Skin of body (tissue), 2 donors: ENCODE data around the gene EPSTI1. TPM values are rescaled to one million over a fixed set of nuclear protein-coding genes. Genes with fewer than 3 reads are reported as not detected.
"Not testable (repeated sequence)": the region's sequence is repeated elsewhere in the genome, so short reads cannot be mapped to it uniquely, and the experiment has no call there.

Experiments used
- DNase-seq: peaks from one replicate; lab custom pipeline; 2025; lab: John Stamatoyannopoulos, UW
- total RNA-seq: library from RNA; depleted of rRNA; stranded (reverse); fragments of >200 nt; gene quantifications from one replicate; pipeline ENCODE4 v1.2.3, GENCODE V29; 2014

The EPSTI1 gene
- total RNA-seq, 1 donor from 2014 or later: 3.3 TPM

DNA sequence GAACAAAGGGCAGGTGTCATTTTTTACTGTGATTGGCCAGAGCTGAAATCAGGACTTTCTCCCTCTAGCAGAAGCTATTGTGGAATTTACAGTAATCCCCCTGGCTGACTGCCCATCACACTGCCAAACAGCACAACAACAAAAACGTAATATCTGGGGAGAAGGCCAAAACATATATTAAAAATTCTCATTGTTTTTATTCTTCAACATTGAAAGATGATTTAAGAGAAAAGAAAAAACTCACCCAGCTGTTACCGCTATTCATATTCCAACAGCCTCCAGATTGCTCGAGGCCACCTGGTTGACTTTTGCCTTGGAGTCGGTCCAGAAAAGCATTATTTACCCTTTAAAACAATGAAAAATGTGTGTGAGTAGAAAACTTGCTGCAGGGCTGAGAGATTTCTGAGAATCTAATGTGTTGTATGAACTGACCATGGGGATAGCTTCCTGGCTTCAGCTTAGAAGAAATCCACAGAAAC lies 97.2 kb downstream of the EPSTI1 start:
- peak; percentile 92 for DNase-seq

DNA sequence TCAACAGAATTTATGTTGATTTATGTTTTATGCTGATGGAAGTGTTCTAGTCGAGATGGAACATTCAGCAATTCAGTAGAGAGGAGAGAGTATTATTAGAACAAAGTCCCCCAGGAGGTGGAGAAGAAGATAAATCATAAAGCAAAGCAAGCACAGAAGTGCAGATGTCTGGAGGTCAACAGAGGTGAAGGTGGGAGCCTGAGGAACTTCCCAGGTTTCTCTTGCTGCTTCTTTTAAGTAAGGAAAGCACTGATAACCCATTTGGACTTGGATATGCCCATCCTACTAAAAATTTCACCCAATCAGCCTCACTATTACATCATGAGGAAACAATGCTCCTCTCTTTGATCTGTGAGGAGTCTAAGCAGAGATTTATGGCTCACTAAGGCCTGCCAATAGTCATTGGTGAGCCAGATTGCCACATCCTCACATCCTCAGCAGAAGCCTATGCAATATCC lies 98.8 kb downstream of the EPSTI1 start:
- peak; percentile 83 for DNase-seq

DNA sequence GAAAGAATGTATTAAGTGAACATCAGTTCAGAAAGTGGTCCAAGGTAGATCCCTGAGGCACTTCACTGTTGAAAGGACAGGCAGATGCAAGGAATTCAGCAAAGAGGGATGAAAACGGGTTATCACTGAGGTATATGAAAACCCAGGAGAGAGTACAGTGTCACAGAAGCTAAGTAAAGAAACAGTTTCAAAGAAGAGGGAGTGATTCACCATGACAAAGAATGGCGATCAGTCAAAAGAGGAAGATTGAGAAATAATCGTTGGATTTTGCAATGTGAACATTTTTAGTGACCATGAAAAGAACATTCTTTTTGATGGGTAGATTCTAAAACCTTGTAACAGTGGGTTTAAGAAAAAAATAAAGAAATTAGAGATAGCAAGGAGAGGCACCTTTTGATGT lies 99.3 kb downstream of the EPSTI1 start:
- no peak for DNase-seq

DNA sequence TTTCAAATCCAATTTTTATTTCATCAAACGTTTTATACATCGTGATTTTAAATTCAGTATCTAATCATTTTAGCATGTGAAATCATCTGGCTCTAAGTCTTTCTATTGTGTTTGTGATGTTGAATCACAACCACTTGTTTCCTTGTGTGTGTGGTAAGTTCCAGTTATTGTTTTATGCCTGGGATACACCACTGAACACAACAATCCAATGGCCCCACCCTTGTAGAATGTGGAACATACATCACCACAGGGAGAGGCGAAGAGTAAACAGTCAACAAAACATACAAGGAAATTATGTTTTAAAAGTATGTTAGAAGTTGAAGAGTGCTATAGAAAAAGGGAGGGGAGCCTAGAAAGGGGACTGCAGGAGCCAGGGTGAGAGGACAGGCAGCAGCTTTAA lies 100.5 kb downstream of the EPSTI1 start:
- no peak for DNase-seq

DNA sequence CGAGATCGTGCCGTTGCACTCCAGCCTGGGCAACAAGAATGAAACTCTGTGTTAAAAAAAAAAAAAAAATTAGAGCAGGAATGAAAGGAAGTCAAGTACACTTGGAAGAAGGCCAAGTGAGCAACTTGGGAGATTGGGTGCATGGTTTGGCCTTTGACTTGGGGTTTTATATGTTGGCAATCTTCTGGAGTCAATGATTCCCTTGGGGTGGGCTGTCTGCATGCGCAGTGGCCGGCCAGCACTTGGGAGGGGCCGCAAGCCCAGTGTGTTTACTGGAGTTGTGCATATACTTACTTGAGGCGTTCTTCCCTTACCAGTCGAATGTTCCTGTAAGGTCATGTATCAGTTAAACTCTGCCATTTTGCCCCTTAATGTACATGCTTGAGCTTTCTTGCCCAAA lies 106.7 kb downstream of the EPSTI1 start:
- DNase-seq: no peak

DNA sequence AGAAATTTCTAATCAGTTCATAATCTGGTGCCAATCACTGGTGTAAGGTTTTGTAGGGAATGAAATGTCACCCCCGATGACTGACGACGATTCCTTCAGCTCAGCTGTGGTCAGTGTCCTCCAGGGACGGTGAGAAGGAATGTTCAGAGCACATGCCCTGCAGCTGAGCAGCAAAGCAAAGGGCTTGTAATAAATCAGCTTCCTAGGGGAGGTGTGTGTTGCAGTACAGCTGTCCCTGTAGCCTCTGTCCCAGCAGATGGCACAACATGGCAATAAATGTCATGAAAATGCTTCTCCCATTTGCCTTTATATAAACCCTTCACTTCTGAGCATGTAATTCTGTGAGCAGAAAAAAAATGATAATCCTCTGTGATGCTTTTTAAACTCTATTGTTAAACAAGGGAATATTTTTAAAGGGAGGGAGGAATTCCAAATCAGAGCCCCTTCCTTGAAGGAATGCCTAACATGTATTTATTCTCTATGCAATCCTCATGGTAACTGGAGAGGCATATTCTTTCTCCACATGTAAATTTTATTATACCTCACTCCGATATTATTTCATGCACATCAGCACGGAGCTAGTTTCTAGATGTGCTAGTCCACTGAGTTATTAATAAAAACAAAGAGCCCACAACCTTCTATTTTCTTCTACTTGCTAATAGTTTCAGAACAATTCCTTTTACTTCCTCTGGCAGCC lies 108.1 kb downstream of the EPSTI1 start:
- DNase-seq: peak; percentile 81

DNA sequence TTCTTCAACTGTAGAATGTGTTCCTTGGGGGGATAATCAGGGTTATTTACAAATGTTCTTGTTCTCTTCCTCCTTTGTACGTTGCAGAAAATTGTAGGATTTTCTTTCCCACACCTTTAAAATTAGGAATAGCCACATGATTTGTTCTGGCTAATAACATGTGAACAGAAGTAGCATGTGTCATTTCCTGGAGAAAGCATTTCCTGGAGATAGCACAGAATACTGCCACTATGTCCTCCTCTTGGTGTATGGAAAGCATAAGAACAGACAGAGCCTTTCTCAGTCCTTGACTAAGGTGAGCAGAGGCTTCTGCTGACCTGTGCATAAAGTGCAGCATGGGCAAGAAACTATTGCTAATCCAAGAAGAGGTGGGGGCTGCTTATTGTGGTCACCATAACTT lies 108.9 kb downstream of the EPSTI1 start:
- DNase-seq: peak; percentile 2

DNA sequence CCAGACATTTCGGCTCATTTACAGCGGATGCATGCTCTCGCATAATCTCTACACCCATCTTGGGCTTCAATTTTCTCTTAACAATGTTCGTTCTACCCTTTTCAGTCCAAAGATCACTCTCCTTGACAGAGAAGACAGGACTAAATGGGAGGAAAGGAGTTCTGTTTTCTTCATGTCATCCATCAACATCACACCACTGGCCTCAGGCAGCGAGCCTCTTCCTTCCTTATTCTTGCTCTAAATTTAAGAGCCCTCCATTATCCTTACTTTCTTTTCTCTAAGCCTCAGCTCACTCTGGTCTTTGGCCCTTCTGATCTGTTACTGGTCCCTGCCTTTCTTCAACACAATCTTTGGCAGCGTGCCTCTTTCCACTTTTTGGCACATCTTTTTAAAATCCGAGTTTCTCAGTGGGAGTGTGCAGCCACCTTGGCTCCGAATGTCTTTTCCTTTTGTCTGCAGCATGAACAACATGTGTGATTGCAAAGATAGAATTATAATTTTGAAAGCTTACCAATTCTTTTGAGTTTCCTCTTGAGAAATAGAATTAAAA lies 111.9 kb downstream of the EPSTI1 start:
- peak; percentile 50 for DNase-seq

DNA sequence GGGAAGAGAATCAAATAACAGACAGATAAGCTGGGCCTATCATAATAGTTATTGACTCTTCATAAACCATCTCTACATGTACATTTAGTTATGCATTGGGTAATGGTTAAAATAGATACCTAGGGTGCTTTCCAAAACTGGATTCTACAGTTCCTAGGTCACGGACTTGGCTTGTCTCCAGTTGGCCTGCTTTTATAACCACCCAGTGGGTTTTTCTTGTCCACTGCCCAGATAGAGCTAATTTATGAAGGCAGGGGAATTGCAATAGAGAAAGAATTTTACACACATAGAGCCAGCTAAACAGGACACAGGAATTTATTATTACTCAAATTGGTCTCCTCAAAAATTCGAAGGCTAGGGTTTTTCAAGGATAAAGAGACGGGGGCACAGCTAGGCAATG lies 113.3 kb downstream of the EPSTI1 start:
- DNase-seq: peak; percentile 26

DNA sequence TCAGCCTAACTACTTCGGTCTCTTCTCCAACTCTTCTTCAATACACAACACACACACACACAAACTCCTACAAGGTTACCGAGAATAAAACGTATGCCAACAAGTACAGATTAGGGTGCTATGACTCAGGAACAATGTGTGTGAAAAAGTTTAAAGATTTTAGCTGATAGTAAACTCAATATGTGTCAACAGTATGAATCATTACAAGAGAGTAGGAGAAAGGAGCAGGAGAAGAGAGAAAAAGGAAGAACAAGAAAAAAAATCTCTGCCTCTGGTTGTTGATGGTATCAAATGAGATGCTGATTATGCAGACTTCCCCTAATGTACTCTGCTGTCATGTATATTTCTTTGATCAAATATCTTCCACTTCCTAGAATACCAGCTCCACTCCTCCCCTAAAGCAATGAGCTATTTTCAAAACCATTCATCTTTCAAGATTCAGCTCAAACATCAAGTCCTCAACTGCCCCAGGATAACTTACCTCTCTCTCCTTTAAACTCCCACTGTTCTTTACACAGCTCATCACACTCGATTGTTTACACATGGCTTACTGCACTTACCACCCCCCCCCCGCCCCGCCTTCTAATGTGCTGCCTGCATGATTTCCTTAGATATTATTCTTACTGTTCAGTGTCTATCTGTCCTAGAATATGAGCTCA lies 115.0 kb downstream of the EPSTI1 start:
- DNase-seq: no peak

DNA sequence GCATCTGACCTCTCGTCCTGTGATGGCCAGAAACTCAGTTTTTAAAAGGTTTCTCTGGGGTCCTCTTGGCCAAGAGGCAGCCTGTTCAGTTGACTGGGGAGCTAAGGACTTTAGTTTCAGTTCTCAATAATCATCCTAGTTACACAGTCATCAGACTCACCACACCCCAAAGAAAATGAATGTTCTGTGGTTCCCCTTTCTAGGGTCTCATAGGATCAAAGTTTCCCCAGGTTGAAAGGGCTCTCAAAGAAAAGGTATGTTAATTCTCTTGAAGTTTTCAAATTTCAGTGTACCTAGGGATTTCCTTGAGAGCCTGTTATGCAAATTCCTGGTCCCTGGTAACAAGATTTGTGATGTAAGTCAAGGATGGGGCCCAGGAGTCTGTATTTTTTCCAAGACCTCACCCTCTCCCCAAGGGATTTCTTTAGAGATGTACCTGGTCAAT lies 115.7 kb downstream of the EPSTI1 start:
- no peak for DNase-seq

DNA sequence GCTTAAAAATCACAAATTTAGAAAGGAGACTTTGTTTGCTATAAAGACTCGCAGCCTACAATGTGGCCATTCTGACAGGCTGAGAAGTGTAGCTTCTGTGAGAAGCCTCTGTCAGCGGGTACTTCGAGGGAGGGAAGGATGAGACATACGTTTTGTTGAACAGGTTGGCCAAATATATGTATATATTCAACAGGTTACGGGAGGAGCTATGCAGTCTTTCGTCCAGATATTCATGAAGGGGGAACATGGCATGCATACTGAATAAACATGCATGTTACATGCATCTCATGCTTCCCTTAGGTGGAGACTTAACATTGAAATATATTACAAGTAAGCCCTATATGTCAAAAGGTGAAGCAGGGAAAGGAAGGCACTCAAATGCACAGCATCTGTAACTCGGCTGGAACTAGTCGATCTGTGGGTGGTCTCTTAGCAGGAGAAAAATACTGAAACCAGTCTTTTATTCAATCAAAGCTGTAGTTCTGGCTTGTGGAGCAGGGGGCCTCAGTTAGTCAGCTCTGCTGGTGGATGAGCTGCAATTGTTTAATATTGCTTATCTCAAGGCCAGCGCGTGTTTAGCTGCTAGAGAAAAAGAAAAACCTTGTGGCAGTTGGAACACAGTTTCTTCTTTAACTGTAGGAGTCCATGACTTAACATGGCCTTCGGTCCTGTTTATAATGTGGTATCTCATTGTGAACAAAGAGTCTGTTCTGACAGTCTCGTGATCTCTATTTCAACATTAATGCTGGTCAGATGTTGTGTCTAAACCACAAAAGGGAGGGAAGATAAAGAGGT lies 116.4 kb downstream of the EPSTI1 start:
- DNase-seq: peak; percentile 65

DNA sequence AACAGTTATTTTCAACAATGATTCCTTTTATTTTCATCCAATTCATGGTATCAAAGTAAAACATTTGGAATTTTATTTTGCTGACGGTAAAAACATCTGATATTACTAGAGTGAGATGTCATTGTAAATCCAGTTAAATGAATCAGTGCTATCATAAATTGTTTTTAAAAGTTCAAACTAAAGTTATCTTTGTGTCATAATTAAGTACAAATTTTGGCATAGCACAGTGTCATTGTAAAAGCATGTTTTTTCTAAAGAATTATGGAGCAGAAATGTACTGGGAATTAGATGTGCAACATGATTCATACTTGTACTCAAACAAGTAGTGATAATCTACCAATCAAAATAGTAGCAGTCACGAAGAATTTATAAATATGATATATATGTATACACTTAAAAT lies 117.8 kb downstream of the EPSTI1 start:
- peak; percentile 39 for DNase-seq

DNA sequence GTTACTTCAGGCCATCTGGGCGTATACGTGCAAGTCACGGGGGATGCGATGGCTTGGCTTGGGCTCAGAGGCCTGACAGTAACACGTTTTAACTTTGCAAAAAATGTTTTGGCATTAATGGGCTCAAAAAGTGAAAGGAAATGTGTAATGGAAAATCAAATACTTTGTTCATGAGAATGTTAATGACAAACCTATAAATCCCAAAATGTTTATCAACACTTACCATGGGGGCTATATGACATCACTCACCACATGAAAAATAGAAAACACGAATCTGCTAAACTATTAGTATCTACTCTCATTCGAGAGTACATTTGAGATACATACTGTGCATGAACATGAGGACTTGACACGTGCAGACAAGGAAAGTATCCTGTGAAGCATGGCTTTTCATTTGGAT lies 119.0 kb downstream of the EPSTI1 start:
- peak; percentile 83 for DNase-seq

DNA sequence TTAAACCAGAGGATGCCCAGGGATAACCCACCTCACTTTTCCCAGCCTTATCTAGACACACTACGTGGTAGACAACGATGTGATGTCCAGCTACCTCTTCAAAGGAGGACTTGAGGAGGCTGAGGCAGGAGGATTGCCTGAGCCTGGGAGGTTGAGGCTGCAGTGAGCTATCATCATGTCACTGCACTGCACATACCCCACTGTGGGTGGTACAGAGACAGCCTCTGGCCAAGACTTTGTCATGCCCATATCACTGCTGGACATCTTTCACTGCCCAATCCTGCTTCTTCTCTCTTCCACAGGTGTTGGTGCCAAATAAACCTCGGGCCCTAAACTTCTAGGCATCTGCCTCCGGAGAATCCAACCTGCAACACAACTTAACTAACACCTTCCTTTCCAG lies 124.8 kb downstream of the EPSTI1 start:
- no peak for DNase-seq

DNA sequence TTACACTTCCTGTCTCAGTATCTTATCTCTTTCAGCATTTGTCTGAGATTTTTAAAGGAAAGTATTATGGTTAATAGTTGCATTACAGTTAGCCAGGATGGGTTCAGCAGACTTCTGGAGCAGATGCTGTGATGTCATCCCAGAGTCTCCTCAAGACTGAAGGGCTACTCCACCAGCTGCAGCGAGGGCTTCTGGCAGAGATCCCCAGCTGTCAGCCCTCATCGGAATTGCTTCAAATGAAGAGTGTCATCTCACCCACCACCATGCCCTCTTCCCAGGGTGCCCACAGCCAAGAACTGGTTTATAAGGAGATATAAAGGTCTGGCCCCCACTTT lies 126.3 kb downstream of the EPSTI1 start:
- DNase-seq: no peak

DNA sequence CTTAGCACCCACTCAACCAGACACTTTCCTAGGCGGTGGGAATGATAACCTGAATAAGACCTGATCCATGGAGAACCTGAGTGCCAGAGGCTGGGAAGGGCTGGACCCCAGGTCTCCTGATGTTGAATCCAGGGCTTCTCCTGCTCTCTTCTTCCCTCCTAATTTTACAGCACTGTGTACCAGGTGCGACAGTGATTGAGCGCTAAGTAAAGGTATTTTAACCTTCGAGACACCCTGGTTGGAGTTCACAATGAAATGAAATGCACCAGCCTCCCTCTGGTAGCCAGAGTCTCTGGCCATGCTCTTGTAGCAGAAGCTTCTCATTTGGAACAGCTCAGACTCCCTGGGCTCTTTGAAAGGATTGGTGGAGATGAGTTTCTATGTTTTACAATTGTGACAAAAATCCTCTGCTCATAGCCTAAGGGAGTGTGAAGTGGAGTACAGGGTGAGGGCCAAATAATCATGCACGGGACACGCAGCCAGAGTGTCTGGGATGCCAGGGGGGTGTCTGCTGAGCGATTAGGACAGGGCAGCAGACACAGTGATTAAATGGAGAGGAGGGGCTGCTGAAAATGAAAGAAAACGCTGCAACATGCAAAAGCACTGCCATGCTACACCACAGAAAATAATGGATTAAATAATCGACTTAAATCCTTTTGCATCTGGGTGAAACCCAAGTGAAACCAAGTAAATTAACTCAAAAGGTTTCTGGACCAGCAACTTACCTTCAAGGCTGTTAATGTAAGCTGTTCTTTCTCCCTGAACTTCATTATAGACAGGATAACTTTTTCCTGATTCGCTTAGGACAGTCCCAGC lies 126.9 kb downstream of the EPSTI1 start:
- DNase-seq: no peak

DNA sequence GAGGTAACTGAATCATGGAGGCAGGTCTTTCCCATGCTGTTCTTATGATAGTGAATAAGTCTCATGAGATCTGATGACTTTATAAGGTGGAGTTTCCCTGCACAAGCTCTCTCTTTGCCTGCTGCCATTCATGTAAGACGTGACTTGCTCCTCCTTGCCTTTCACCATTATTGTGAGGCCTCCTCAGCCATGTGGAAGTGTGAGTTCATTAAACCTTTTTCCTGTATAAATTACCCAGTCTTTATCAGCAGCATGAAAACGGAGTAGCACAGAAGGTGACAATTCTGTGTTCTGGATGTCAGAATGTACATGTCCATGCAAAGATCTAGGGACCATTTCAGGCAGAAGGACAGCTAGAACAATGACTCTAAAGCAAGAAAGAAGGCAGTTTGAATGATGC lies 129.7 kb downstream of the EPSTI1 start:
- DNase-seq: not testable (repeated sequence)

DNA sequence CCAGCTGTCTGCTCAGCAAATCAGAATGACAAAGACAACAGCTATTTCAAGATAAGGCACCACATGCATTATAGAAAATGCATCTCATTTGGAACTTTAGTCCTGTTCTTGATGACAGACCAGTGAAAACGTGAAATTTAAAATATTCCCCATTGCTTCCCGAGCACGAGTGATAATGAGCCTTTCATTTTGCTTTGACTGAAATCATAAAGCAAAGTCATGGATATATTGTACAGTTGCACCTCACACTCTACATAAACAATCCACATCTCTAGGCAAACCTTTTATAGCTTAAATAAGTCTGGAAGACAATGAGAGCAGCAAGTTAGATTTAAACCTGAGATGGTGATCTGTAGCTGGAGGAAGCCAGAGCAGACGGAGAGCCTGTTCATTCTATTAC lies 131.6 kb downstream of the EPSTI1 start:
- no peak for DNase-seq

DNA sequence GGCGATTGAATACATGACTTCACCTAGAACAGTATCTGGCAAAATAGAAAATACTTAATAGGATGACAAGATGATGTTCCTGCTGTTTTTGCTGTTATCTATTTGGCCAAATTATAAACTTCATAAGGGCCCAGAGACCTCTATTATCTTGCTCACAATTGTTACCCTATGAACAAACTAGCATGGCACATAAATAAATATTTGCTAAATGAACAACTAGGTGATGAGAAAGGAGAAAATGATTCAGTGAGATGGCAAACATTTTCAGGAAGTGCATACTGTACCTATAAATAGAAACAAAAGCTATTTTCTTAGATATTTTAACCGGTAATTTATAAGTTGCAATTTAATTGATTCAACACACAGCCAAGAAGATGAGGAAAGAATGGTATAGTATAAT lies 132.3 kb downstream of the EPSTI1 start:
- DNase-seq: no peak

DNA sequence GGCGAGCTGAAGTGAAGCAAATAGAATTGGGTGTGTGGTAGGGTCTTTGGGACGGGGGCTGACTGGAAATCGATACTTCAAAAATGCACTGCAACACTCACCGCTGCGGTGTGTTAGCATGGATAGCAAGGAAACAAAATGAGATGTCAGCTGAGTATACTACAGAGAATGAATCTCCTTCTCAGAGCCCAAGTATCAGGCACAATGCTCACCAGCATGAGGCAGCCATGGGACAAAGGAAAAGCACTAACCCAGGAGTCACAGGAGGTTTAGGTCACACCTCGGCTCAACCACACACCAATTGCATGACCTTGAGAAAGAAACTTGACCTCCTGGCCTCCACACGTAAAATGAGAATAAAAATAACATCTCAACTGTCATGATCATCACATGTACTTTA lies 136.6 kb downstream of the EPSTI1 start:
- DNase-seq: no peak
